Neuronal stem cell (in vitro differentiated cells): ENCODE data around the gene IRF6.

Source experiments
- DNase-seq: peaks from one replicate; pipeline ENCODE4 v3.0.0-alpha.2; 2013; ENCODE audit warnings: low spot score
- H2AFZ ChIP-seq: one replicate; pipeline ENCODE4 v1.6.1; 2013; ENCODE audit warnings: mild to moderate bottlenecking, low read length, inconsistent platforms
- H2AK5ac ChIP-seq: 2 replicates; pipeline ENCODE4 v1.6.1; 2013; ENCODE audit warnings: low read depth, mild to moderate bottlenecking, inconsistent platforms, low read length, moderate library complexity, mixed read lengths
- H2BK120ac ChIP-seq: 2 replicates; pipeline ENCODE4 v1.6.1; 2013; ENCODE audit warnings: low read depth, mild to moderate bottlenecking, inconsistent platforms, low read length, moderate library complexity, mixed read lengths
- H2BK12ac ChIP-seq: one replicate; pipeline ENCODE4 v1.6.1; 2013; ENCODE audit warnings: low read length, inconsistent platforms
- H2BK15ac ChIP-seq: 2 replicates; pipeline ENCODE4 v1.6.1; 2013; ENCODE audit warnings: mild to moderate bottlenecking, low read length, inconsistent platforms, mixed read lengths
- H2BK5ac ChIP-seq: one replicate; pipeline ENCODE4 v1.6.1; 2013; ENCODE audit warnings: inconsistent platforms, mild to moderate bottlenecking, low read length, moderate library complexity
- H3K14ac ChIP-seq: one replicate; pipeline ENCODE4 v1.6.1; 2013; ENCODE audit warnings: low read length, inconsistent platforms
- H3K18ac ChIP-seq: 2 replicates; pipeline ENCODE4 v1.6.1; 2013; ENCODE audit warnings: low read length, inconsistent platforms
- H3K23ac ChIP-seq: 2 replicates; pipeline ENCODE4 v1.6.1; 2013; ENCODE audit warnings: low read depth, mild to moderate bottlenecking, mixed read lengths, low read length, inconsistent platforms; ENCODE audit not compliant: poor library complexity
- H3K27ac ChIP-seq: replicated peaks from 3 replicates; pipeline ENCODE4 v1.5.1; 2013; ENCODE audit warnings: low read length, inconsistent platforms
- H3K27me3 ChIP-seq, 3 experiments: 2 replicates each; pipeline ENCODE4 v1.6.1; 2013; ENCODE audit warnings: low read length in 3 of 3, mild to moderate bottlenecking in 2 of 3, inconsistent platforms in 1 of 3, low read depth in 1 of 3, mixed read lengths in 1 of 3, moderate library complexity in 1 of 3; ENCODE audit not compliant: control insufficient read depth in 3 of 3, insufficient read depth in 3 of 3
- H3K36me3 ChIP-seq, 2 donors: replicated peaks in 1 of 2; 2 replicates each; pipeline ENCODE4 v1.6.1; 2013; ENCODE audit warnings: low read length in 2 of 2; ENCODE audit not compliant: control insufficient read depth in 2 of 2, insufficient read depth in 2 of 2
- H3K4ac ChIP-seq: 2 replicates; pipeline ENCODE4 v1.6.1; 2013; ENCODE audit warnings: inconsistent platforms, mild to moderate bottlenecking, low read length, moderate library complexity
- H3K4me1 ChIP-seq, 2 donors: 1 replicate in 1 of 2; 2 replicates in 1 of 2; pipeline ENCODE4 v1.6.1; 2013; ENCODE audit warnings: low read length in 2 of 2, low read depth in 1 of 2; ENCODE audit not compliant: control insufficient read depth in 2 of 2, insufficient read depth in 1 of 2
- H3K4me2 ChIP-seq: one replicate; pipeline ENCODE4 v1.6.1; 2013; ENCODE audit warnings: mild to moderate bottlenecking, low read length, inconsistent platforms; ENCODE audit not compliant: insufficient read depth, poor library complexity, severe bottlenecking
- H3K4me3 ChIP-seq, 2 donors: 2 replicates each; pipeline ENCODE4 v1.5.1; 2013; ENCODE audit warnings: low read length in 2 of 2, mild to moderate bottlenecking in 2 of 2, inconsistent platforms in 1 of 2, moderate library complexity in 1 of 2
- H3K79me1 ChIP-seq: one replicate; pipeline ENCODE4 v1.6.1; 2013; ENCODE audit warnings: low read depth, mild to moderate bottlenecking, inconsistent platforms, low read length, moderate library complexity
- H3K9ac ChIP-seq: one replicate; pipeline ENCODE4 v1.6.1; 2013; ENCODE audit warnings: mild to moderate bottlenecking, low read depth, low read length, inconsistent platforms; ENCODE audit not compliant: poor library complexity
- H3K9me3 ChIP-seq, 2 donors: replicated peaks in 1 of 2; 2 replicates each; pipeline versions ENCODE3 to v1.6.1; 2013; ENCODE audit warnings: low read length in 2 of 2, mild to moderate bottlenecking in 2 of 2, inconsistent platforms in 1 of 2, low read depth in 1 of 2, mixed read lengths in 1 of 2, moderate library complexity in 1 of 2; ENCODE audit not compliant: control insufficient read depth in 2 of 2, insufficient read depth in 1 of 2
- H4K8ac ChIP-seq: one replicate; pipeline ENCODE4 v1.6.1; 2013; ENCODE audit warnings: low read depth, mild to moderate bottlenecking, inconsistent platforms, low read length, moderate library complexity
- H4K91ac ChIP-seq: one replicate; pipeline ENCODE4 v1.6.1; 2013; ENCODE audit warnings: low read length, low read depth, mild to moderate bottlenecking, inconsistent platforms; ENCODE audit not compliant: poor library complexity
- WGBS, 2 donors: extraction: QIAGEN DNeasy Blood & Tissue Kit; methylation state at CpG; one replicate each; pipeline ENCODE4 v1.1.7; 2013; ENCODE audit warnings: missing lambda C conversion rate in 2 of 2, mixed read lengths in 1 of 2; ENCODE audit not compliant: insufficient read length in 2 of 2, insufficient replicate concordance in 1 of 2; ENCODE audit errors: extremely low coverage in 2 of 2; 5-methylcytosine and 5-hydroxymethylcytosine counted together

IRF6 gene

DNA sequence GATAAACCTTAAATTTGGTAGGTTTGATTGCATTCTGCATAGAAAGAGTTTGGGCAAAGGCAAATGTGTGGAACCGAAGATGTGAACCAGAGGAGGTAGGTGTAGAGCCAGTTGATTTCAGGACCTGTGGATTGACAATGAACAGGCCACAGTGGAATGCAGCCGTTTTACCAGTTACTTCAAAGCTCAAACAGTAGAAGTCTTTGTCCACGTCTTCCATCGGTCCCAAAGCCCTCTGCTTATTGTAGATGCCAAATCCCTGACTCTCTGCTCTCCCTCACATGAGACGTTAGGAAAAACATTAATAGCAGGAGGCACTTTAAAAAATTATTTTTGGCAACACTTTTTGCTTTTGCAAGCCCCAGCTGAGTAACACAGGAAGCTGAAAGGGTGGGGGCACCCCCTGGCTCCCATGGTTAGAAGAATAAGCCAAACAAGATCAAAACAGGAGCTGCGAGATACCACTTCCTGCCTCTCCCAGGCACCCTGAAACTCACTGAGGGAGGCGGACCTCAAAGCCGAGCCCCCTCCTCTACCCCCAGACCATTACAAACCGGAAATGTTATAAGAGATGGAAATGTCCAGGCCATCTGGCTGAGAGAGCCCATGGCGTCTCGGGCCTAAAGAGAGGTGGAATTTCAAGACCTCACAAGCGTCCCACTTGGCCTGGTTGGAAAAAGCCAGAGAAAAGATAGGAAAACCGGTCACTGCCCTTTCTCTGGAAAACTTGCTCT, 36.6 kb downstream of the IRF6 start:
- H2BK15ac ChIP-seq = no peak overlapping the region
- H3K14ac ChIP-seq = no peak overlapping the region
- no peak overlapping the region for H2AK5ac ChIP-seq
- no peak overlapping the region for H3K27ac ChIP-seq
- DNase-seq = no peak
- H4K91ac ChIP-seq = no peak overlapping the region
- H3K4me3 ChIP-seq = no peak overlapping the region
- no peak overlapping the region for H2BK120ac ChIP-seq
- peaks cover 0 to 7% of the 10 kb centered on the region in 2 donors for H3K9me3 ChIP-seq
- H3K18ac ChIP-seq = no peak overlapping the region
- H3K4me1 ChIP-seq = peaks cover 0 to 4% of the 10 kb centered on the region in 2 donors
- H2BK5ac ChIP-seq = no peak overlapping the region
- no peaks in the 10 kb centered on the region for H3K27me3 ChIP-seq
- no peak overlapping the region for H3K23ac ChIP-seq
- no peaks in the 10 kb centered on the region for H3K36me3 ChIP-seq
- WGBS, 2 donors = no CpG with 5 or more reads among the region's 13 CpGs
- no peak overlapping the region for H3K4ac ChIP-seq
- H3K79me1 ChIP-seq = peaks cover 7% of the 10 kb centered on the region
- H2AFZ ChIP-seq = peak overlapping the region; percentile 81
- H4K8ac ChIP-seq = no peak overlapping the region
- no peak overlapping the region for H2BK12ac ChIP-seq
- H3K9ac ChIP-seq = no peak overlapping the region
- H3K4me2 ChIP-seq = no peak overlapping the region

DNA sequence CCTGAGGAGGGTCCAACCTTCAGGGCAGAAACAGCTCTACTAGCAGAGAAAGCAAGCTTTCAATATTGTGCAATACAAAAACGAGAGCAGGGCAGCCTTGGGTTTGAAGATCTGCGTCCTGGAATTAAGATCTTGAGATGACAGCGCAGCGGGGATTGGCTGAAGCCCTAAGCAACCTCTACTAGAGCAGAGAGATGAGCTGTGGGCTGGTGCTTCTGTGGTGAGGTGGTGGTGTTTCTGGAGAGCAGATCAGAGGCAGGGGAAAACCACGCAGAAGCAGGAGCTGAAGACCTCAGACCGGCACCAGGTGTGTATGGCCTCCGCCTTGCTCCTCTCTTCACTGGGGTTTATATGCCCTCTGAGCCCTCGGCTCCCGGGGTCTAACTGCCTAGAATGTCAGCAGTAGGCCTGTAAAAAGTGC, 37.6 kb downstream of the IRF6 start:
- no peak overlapping the region for H3K4me2 ChIP-seq
- H3K4me3 ChIP-seq = peak overlapping the region in 1 of 2 donors; percentile 29
- no CpG with 5 or more reads among the region's 9 CpGs for WGBS, 2 donors
- no peak overlapping the region for H3K9ac ChIP-seq
- H2AFZ ChIP-seq = no peak overlapping the region
- H4K91ac ChIP-seq = no peak overlapping the region
- H3K36me3 ChIP-seq = no peaks in the 10 kb centered on the region
- no peaks in the 10 kb centered on the region for H3K27me3 ChIP-seq
- H3K27ac ChIP-seq = no peak overlapping the region
- no peak overlapping the region for H3K18ac ChIP-seq
- peaks cover 7% of the 10 kb centered on the region for H3K79me1 ChIP-seq
- H2BK15ac ChIP-seq = no peak overlapping the region
- H3K23ac ChIP-seq = no peak overlapping the region
- no peak overlapping the region for H2BK12ac ChIP-seq
- DNase-seq = no peak
- H3K9me3 ChIP-seq = peaks cover 0 to 7% of the 10 kb centered on the region in 2 donors
- H4K8ac ChIP-seq = no peak overlapping the region
- no peak overlapping the region for H3K4ac ChIP-seq
- H2AK5ac ChIP-seq = no peak overlapping the region
- no peak overlapping the region for H2BK120ac ChIP-seq
- H2BK5ac ChIP-seq = no peak overlapping the region
- no peak overlapping the region for H3K14ac ChIP-seq
- peaks cover 0 to 4% of the 10 kb centered on the region in 2 donors for H3K4me1 ChIP-seq

DNA sequence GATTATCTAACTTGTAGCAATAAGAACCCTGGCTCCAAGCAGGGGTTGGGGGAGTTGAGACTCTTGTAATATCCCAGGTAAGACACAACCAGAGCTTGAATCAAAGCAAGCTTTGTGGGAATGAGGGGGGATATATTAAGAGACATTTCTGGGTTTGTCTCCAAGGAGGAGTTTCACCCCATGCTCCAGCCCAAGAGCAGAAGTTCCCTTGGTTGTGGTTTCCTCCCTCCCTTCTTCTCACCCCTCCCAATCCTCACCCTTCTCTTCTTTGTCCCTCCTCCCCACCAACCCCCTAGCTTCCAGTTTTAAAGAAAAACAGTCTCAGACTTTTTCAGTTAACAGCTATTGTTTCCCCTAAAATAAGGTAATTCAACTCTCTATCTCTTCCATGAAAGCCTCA, 38.2 kb downstream of the IRF6 start:
- Histone ChIP-seq H3K4ac (no peak overlapping the region), H3K27me3 (no peaks in the 10 kb centered on the region), H3K18ac (no peak overlapping the region), H4K91ac (no peak overlapping the region), H2BK120ac (no peak overlapping the region), H3K79me1 (peaks cover 7% of the 10 kb centered on the region), H3K14ac (no peak overlapping the region), H3K4me2 (no peak overlapping the region), H3K9ac (no peak overlapping the region), H2BK12ac (no peak overlapping the region), H3K4me3 (no peak overlapping the region), H2BK15ac (no peak overlapping the region), H3K36me3 (no peaks in the 10 kb centered on the region), H3K27ac (no peak overlapping the region), H4K8ac (no peak overlapping the region), H2BK5ac (no peak overlapping the region), H2AK5ac (no peak overlapping the region), H3K9me3 (peaks cover 0 to 7% of the 10 kb centered on the region in 2 donors), H2AFZ (no peak overlapping the region), H3K4me1 (peaks cover 0 to 4% of the 10 kb centered on the region in 2 donors), H3K23ac (no peak overlapping the region)
- DNase-seq = no peak

DNA sequence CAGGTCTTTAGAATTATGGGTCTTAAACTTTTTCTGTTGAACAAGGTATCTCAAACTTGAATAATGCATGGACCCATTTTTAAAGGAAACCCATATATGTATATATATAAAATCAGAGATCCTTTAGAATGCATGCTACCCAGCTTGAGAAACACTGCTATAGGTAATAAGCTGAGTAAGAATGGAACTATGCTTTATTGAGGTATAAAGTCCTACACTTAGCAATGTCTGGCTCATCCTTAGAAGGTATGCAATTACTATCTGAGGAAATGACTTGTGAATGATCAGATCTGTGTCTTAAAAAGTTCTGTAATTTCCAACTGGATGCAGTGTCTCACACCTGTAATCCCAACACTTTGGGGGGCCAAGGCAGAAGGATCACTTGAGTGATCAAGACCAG, 38.8 kb downstream of the IRF6 start:
- Histone ChIP-seq H3K9me3 (peaks cover 0 to 7% of the 10 kb centered on the region in 2 donors), H3K4ac (no peak overlapping the region), H3K9ac (no peak overlapping the region), H2AK5ac (no peak overlapping the region), H2BK15ac (no peak overlapping the region), H3K4me1 (peaks cover 0 to 4% of the 10 kb centered on the region in 2 donors), H2BK120ac (no peak overlapping the region), H3K27ac (no peak overlapping the region), H3K79me1 (peaks cover 7% of the 10 kb centered on the region), H2AFZ (no peak overlapping the region), H4K8ac (no peak overlapping the region), H4K91ac (no peak overlapping the region), H2BK5ac (no peak overlapping the region), H2BK12ac (no peak overlapping the region), H3K27me3 (peaks cover 0 to 1% (median 0%) of the 10 kb centered on the region in 3 experiments), H3K4me3 (no peak overlapping the region), H3K14ac (no peak overlapping the region), H3K23ac (no peak overlapping the region), H3K36me3 (no peaks in the 10 kb centered on the region), H3K4me2 (no peak overlapping the region), H3K18ac (no peak overlapping the region)
- no peak for DNase-seq
